GM12878 (cell line): ENCODE measurements around the gene EEF2KMT.
"Not testable (repeated sequence)": the region's sequence is repeated elsewhere in the genome, so short reads cannot be mapped to it uniquely, and the experiment has no call there.

Source experiments
- ZNF274 ChIP-seq: IDR thresholded peaks from one replicate; pipeline ENCODE4 v1.8.0; 2011; ENCODE audit not compliant: insufficient read length, insufficient read depth
- TF ChIP-seq, protein P1 (sequence below): fragments of 450-650 bp; IDR thresholded peaks from 2 replicates; pipeline ENCODE4 v1.6.1; 2014; ENCODE audit warnings: mild to moderate bottlenecking

DNA sequence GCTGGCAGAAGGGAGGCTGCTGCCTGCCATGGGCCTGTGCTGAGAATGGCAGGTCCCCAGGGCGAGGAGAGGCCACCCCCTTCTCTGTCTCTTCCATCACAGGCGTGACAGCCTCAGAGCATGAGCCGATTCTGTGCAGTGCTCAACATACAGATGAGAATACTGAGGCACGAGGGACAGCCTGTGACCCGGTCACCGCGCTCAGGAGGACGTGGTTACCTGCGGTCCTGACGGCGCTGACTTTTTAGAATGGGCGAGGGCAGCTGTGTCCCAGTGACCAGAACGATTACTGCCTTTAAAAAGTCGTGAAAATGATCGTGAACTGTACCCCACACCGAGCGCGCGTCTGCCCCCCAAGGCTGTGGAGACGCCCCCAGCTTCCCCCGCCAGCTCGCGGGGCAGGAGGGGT is 530 bp downstream of the EEF2KMT start:
- TF ChIP-seq, protein P1, sequence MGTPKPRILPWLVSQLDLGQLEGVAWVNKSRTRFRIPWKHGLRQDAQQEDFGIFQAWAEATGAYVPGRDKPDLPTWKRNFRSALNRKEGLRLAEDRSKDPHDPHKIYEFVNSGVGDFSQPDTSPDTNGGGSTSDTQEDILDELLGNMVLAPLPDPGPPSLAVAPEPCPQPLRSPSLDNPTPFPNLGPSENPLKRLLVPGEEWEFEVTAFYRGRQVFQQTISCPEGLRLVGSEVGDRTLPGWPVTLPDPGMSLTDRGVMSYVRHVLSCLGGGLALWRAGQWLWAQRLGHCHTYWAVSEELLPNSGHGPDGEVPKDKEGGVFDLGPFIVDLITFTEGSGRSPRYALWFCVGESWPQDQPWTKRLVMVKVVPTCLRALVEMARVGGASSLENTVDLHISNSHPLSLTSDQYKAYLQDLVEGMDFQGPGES, result not testable (repeated sequence)
- TF ChIP-seq ZNF274, result not testable (repeated sequence)
